HG03045 (cell line): ENCODE data around the gene TMPRSS11E.
A peak's percentile ranks its signal among the peaks of the same experiment; 100 is the strongest.
"Not testable (repeated sequence)": the region's sequence is repeated elsewhere in the genome, so short reads cannot be mapped to it uniquely, and the experiment has no call there.

ENCODE experiments used
- ATAC-seq: cut with Tn5 transposase; IDR thresholded peaks from one replicate; pipeline ENCODE4 v1.9.1; 2021; ENCODE audit warnings: mild to moderate bottlenecking, moderate library complexity; ENCODE audit not compliant: unreplicated experiment

TMPRSS11E gene

GRCh38 chr4:68447201-68447600, at the start of gene TMPRSS11E:
TMPRSS11E (plus strand) TSS chr4:68447463; CDS start chr4:68447513, 50 bp downstream.
- no peak for ATAC-seq

- no peak for ATAC-seq
Measured at GRCh38 chr4:68399306-68399705, 48.0 kb upstream of the TMPRSS11E start.

- ATAC-seq, result no peak
Measured at GRCh38 chr4:68401231-68401630, 46.0 kb upstream of the TMPRSS11E start.

GRCh38 chr4:68404153-68404552, 43.1 kb upstream of the TMPRSS11E start:
- ATAC-seq, result no peak

- ATAC-seq, result not testable (repeated sequence)
Measured at GRCh38 chr4:68405718-68406478, 41.4 kb upstream of the TMPRSS11E start.

GRCh38 chr4:68406479-68406859, 40.8 kb upstream of the TMPRSS11E start:
- ATAC-seq, result no peak

GRCh38 chr4:68407015-68407867, 40.0 kb upstream of the TMPRSS11E start:
- ATAC-seq, result not testable (repeated sequence)

- no peak for ATAC-seq
Measured at GRCh38 chr4:68407868-68408190, 39.4 kb upstream of the TMPRSS11E start.

- ATAC-seq, result no peak
Measured at GRCh38 chr4:68410149-68410548, 37.1 kb upstream of the TMPRSS11E start.

GRCh38 chr4:68410643-68411042, 36.6 kb upstream of the TMPRSS11E start:
- ATAC-seq, result no peak

GRCh38 chr4:68412031-68412430, 35.2 kb upstream of the TMPRSS11E start:
- ATAC-seq, result not testable (repeated sequence)

- no peak for ATAC-seq
Measured at GRCh38 chr4:68416591-68416990, 30.7 kb upstream of the TMPRSS11E start.

- no peak for ATAC-seq
Measured at GRCh38 chr4:68426516-68426915, 20.7 kb upstream of the TMPRSS11E start.

- no peak for ATAC-seq
Measured at GRCh38 chr4:68430337-68430736, 16.9 kb upstream of the TMPRSS11E start.

- ATAC-seq, result no peak
Measured at GRCh38 chr4:68432320-68432719, 14.9 kb upstream of the TMPRSS11E start.

GRCh38 chr4:68433582-68433981, 13.7 kb upstream of the TMPRSS11E start:
- ATAC-seq, result no peak

GRCh38 chr4:68434277-68434676, 13.0 kb upstream of the TMPRSS11E start:
- ATAC-seq, result no peak

GRCh38 chr4:68434836-68435235, 12.4 kb upstream of the TMPRSS11E start:
- no peak for ATAC-seq

GRCh38 chr4:68445111-68445510, 2.2 kb upstream of the TMPRSS11E start:
- ATAC-seq, result no peak

- ATAC-seq, result peak; percentile 56
Measured at GRCh38 chr4:68451246-68452211, 4.3 kb downstream of the TMPRSS11E start.

- ATAC-seq, result no peak
Measured at GRCh38 chr4:68460085-68460484, 12.8 kb downstream of the TMPRSS11E start.
